GM19035 (cell line): Measurements from ENCODE around the gene CMIP.

Experiments
- ATAC-seq: cut with Tn5 transposase; IDR thresholded peaks from one replicate; pipeline ENCODE4 v1.9.1; 2021; ENCODE audit not compliant: unreplicated experiment

CMIP gene

DNA sequence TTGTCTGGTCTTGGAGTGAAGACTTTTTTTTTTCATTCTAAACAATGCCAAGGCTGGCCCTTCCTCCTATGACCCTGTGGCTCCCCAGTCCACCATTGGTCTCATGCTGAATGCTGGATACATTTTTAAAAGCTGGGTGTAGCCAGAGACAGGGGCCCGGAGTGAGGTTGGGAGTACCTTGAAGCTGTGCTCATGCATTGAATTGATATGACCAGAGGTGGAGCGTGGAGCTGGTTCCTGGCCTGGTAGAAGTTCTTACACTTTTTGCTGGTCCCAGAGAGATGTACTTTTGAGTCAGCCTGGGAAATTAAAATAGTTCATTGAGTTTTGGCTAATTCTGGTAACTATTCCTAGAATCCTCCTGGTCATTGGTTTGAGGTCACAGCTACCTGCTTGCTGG lies 83.6 kb downstream of the CMIP start:
- no peak for ATAC-seq

DNA sequence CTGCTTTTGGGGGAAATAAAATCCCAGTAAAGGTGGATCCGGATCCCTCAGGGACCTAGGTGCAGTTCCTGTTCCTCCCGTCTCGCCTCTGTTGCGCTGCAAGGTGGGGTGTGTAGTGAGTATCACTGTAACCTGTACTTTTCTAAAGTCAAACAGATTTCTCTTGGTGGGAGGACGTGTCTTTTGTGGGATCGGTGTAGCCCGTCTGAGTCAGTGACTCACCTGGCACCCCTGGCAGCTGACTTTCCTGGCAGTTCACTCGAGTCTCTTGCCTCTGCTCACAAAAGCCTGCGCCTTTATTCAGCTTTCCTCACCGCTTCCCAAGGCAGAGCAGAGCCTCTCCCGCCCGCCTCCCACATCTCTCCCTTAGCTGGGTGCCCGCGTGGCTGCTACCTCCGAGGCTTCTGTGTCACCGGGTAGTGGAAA lies 85.7 kb downstream of the CMIP start:
- ATAC-seq: no peak

DNA sequence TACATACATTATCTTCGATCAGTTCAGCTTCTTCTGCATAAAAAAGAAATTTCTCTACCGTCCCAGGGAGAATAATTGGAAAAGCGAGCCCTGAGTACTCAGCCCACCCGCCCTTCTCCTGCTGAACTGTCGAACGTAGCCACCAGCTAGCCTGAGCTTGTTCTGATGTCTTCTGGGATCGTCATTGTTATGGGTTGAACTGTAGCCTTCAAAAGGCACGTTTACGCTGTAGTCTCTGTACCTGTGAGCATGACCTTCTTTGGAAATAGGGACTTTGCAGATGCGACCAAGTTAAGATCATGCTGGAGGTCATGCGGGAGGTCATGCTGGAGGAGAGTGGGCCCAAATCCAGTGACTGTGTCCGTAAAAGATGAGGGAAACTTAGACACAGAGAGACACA lies 86.2 kb downstream of the CMIP start:
- no peak for ATAC-seq

DNA sequence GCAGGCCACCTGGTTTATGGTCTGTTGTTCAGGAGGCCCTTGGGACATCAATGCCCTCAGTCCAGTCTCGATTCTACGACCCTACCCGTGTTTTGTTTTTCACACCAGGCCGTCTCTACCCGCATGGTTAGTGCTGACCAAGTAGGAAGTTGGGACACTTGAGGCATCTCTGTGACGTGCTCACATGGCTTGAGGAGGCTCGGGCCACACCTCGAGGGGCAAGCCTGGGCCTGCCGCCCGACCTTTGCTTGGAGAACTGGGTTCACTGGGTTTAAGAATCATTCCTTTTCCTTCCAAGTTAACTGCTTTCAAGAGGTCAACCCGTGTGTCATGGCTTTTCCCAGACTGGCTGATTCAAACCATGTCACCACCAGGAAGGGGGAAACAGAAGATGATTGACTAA lies 86.8 kb downstream of the CMIP start:
- ATAC-seq: no peak

DNA sequence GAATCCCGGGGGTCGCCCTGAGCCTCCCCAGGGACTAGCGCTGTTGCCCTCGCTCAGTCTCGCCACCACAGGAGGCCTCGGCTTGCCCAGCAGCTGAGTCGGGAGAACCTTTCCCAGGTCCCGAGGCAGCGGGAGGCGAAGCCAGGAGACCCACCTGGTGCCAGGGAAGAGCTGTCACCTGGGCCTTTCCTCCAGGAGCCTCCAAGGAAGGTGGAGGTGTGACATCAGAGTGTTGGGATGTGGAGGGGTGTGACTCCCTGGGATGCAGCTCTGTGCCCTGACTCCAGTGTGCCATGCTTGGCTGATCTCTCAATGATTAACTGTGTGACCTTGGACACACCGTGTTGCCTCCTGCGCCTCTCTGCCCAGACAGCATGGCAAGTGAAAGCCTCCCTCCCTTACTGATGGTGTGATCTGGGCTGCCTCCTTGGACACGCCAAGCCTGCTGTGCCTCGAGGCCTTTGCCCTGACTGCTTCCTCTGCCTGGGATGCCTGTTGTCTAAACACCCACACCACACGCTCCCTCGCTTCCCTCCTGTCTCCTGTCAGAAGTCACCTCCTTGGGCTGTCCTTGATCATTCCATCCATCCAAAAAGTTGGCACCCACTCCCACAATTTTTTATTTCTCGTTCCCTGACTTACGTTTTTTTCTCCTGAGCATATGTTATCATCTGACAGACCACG lies 88.0 kb downstream of the CMIP start:
- no peak for ATAC-seq

DNA sequence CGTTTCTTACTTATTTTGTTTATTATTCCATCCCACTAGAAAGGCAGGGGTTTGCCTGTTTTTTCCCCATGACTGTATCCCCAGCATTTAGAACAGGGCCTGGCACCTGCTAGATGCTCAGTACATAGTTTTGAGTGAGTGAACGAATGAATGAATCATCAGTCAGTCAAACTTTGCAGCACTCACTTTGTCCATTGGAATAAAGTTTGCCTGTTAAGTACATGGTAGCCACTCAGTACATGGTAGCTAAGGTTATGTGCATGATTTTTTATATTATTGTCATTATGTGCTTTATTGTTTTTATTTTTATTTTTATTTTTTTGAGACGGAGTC lies 88.5 kb downstream of the CMIP start:
- no peak for ATAC-seq

DNA sequence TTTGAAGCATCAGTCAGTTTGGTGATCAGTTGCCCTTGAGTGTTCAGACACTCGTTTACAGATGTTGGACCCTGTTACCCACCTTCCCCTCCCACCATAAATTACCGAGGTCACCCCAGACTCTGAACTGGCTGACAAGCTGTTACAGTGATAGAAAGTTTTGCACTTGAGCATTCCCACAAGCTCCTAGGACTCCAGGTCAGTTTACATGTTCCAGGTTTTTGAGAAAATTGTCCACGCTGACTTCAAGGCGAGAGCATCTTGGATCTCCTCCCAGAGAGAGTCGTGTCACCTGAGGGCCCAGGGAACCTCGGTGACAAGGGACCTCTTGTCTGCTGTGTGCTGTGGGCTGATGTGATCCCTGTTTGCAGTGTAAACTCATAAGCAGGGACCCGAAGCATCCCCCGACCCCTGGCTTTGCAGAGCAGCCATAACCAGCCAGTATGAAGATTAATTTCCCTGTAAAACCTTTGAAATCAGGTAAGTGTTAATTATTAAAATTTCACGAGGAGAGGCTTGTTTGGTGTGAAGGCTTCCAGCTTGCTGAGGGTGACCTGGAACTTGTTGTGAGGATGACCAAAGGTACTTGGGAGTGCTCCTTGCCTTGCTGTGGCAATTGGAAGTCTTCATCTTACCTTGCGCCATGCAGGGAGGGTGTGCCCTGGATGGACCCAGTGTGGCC lies 91.2 kb downstream of the CMIP start:
- no peak for ATAC-seq

DNA sequence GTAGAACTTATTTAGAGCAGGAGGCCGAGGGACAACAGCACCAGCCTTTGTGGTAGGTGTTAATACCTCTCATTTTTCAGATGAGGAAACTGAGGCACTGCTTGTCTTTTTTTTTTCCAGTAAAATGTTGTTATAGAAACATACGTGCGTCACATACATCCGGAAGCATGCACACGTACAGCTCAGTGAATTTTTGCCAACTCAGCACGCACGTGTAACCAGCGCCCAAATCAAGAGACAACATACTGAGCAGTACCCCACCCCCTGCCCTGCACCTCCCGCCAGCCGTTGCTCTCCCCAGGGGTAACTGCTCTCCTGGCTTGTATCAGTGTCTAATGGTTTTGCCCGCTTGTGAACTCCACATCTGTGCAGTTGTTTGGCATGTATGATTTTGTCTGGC lies 92.0 kb downstream of the CMIP start:
- ATAC-seq: no peak

DNA sequence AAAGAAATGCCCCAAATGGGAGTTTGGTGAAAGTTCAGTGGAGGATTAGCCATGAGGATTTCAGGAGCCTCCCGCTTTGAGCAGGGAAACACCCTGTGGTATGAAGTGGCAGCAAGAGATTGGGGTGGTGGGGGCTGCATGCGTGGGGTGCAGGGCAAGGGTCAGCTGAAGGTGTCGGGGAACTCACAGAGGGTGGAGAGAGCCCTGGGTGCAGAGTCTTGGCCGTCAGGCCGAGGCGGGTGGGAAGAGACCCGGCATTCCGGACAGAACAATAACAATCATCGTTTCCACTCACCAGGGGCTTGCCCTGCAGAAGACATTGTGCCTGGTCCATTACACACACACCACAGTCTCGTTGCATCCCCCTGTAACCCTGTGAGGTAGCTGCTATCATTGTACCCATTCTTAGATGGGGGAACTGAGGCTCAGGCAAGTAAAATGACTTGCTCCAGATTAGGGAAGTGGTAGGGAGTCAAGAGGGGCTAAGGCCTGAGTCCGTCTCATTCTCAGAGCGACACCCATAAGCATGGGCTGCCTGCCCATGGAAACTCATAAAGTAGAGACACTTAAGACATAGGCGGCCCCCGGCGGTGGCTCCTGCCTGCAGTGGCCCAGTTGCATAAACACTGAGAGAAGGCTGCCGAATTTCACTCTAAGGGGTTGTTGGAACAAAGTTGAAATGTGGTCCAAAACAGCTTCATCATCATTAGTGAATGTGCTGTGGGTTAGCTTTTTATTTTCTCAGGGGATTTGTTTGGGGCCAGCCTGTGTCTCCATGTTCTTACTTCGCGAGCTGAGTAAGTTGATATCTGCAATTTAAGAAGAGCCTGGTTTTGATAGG lies 93.3 kb downstream of the CMIP start:
- no peak for ATAC-seq

DNA sequence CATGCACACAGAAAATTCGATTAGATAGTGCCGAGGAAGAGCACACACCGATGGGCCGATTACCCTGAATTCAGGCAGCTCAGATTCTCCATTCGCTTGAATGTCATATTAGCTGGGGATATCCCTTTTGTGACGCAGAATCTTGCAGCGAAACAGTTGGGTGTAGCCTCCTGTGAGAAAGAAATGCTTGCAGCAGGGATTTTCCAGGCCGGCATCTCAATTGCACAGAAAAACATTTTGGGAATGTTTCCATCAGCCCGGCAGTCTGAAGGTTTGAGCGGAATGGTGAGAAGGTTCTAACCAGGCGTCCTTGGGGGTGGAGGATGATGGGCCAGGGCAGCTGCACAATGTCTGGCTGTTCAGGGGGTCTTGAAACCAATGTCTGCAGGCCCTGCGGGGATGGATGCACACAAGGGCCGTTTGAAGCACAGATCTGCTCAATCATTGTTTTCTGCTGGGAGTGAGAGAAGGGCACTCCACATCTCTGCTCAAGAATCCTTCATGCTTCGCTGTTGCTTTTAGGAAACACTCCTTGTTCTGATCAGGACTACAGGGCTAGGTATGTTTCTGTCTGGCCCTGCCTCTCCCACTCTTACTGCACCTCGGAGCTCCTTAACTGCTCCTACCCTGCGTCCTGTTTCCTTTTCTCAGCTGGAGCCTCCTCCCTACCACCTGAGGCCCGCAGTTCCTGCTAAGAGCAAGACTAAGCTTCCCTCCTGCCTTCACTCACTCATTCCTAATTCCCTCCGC lies 94.6 kb downstream of the CMIP start:
- ATAC-seq: no peak

DNA sequence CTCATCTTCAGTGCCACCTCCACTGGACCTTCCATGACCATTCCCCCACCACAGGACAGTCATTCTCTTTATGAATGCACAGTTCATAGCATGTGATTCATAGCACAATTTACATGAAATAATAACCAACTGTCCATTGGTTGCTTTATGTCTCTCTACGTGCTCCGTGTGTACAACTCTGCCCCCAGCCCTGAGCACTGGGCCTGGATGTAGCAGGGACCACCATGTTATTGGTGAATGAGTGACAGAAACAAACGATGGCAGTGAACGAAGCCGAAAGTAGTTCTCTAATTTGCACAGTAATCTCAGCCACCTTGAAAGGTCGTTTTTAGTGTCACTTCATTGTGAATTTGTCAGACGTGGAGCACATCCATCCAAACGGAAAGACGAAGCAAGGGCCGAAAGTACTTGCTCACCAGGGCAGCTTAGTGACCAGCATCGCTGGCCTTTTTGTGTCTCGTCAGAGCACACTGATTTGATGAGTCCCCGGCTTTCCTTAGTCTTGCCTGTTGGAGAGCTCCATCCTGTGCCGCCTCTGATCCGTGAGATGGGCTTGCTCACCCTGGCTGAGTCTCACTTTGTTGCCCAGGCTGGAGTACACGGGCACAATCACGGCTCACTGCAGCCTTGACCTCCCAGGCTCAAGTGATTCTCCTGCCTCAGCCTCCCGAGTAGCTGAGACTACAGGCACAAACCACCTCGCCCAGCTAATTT lies 95.3 kb downstream of the CMIP start:
- ATAC-seq: no peak

DNA sequence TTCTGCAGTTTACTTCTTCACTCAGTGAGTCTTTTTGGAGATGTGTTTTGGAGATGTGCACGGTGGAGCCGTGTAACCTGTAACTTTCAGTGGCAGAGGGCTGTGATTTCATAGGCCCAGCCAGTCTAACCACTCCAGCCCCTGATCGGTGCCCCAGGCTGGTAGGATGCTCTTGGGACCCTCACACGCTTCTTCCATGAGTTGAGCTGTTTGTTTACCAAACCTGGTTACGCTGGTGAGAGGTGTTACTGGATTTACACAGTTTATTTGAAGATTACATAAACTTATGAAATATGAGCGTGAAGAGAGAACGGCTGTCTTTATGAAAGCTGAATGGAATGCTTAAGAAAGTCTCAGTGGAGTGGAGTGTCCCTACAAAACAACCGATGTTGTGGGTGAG lies 96.7 kb downstream of the CMIP start:
- ATAC-seq: no peak

DNA sequence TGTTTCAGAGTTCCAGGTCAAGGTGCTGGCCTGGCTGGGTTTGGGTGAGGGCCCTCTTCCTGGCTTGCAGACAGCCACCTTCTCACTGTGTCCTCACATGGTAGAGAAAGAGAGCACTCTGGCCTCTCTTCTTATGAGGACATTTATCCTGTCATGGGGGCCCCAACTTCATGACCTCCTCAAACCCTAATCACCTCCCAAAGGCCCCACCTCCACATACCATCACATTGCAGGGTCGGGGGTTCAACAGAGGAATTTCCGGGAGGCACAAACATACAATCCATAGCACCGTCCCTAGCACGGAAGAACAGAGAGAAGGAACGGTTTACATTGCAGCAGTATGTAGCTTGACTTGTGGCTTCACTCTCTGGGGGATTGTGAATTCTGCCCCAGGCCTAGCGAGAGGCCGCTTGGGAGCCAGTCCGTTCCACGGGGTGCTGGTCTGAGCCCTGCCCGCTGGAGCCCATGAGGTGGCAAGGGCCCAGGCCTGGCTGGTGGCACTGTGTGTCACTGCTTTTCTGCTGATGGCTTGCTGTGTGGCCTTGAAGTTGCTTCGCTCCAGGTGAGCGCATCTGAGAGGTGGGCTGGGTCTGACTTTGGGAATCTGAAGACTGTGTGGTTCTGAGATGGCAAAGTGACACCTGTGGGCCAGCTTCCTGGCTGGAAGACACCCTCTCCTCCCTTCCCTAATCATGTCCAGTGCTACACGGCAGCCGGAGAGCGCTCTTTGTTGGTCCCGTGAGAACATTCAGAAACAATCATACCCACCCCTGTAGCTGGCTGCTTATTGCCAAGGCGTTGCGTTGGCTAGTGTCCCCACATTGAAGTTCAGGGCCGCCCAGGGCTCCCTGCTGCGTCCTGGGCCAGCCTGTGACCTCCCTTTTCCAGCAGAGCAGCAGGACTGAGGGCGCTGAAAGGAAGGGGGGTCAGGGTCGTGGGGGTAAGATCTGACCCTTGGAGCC lies 98.3 kb downstream of the CMIP start:
- ATAC-seq: no peak

DNA sequence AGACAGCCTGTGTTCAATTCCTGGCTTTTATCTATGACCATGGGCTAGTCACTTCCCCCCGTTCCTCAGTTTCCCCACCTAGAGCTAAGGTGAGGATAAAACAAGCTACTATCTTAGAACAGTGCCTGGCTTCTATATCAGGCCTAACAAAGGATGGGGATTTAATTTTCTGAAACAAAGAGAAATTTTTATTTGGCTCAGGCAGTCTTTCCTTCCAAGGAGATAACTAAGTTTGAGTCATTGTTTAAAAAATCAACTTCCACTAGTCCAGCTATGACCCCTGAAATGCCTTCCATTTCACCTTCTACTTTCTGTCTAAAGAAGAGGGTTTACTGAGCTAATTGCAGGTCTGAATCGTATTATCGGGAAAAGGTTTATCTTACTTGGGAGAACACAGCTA lies 99.0 kb downstream of the CMIP start:
- ATAC-seq: no peak

DNA sequence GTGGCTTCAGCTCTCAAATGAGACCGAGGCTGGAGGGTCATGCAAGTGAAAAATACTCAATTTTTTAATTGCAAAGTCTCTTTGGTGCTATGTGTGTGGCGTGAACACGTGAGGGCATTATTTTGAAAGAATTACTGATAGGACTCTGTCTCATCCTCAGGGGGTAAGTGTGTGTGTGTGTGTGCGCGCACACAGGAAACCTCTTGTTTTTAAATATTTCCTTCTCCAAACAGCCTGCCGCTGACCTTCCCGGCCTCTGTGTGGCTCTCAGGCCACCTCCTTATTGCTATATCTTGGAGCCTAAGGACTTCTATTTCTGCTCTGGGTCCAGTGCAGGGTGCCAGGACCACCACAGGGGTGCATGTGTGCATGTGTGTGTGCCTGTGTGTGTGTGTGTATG lies 99.7 kb downstream of the CMIP start:
- no peak for ATAC-seq

DNA sequence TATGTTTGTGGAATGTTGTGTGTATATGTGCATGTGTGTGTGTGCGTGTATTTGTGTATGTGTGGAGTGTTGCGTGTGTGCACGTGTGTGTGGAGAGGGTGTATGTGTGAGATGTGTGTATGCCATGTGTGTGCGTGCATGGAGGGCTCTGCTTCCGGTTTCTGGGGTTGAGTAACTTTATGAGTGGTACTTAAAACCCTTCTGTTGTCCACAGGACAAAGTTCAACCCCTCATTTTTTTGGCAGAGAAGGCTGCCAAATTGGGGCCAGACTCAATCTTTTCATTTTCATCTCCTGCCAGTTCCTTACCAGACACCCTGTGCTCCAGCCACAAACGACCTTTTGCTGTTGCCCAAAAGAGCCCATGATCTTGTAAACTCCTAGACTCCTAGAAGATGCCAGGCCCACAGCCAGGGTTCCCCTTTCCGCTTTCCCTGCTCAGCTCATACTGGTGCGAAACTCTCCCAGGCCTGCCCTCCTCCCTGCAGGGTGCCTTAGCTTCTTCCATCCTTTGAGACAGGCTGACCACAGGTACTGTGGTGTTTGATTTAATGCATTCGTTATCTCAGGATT lies 100.2 kb downstream of the CMIP start:
- ATAC-seq: no peak

DNA sequence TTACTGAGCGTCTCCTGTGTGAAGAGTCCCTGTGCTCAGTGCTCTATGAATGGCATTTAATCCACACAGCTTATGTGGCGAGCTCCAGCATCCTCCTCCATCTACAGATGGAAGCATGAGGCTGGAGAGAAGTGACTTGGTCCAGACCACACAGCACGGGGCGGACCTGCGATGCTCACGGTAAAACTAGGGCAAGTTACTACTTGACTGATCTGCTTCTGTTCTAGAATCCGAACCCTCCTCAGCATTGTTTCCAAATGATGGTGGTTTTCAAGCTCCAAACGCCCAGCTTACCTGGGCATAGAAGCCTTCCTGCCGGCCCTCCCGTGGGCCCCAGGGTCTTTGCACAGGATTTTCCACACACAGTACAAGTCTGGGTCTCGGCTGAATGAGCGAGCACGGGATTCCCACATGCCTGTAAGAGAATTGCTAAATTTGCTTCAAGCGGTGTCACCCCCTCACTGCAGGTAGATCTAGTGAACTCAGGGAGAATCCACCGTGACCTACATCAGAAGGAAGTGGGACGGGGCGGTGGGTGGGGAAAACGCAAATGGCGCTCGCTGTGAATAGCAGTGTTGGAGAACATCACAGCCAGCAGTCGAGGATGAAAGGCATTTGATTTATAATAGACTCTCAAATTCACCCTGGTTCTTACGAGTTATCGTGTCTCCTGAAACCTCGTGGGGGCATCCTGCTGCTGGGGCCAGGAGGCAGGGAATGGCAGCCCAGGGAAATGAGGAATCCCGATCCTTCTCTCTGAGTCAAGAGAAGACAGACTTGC lies 101.1 kb downstream of the CMIP start:
- ATAC-seq: no peak

DNA sequence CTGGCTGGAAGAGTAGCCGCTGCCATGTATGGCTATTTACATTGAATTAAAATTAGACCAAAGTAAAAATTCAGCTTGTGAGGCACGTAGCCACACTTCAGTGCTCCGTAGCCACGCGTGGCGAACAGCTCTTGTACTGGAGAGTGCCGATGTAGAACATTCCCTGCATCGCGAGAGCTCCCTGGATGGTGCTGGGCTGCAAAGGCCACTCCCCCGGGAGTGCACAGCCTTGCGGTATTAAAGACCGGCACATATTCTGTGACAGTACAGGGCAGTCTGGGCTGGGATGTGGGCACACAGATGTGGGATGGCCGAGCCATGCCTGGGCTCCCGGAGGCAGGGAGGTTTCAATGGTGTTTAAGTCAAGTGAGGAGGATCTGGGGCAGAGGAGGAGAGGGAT lies 102.2 kb downstream of the CMIP start:
- no peak for ATAC-seq
